GM19372 (cell line): Measurements from ENCODE around the gene CRB1.

Source experiments
- ATAC-seq: cut with Tn5 transposase; IDR thresholded peaks from one replicate; pipeline ENCODE4 v1.9.1; 2021; ENCODE audit warnings: mild to moderate bottlenecking, low read depth, moderate library complexity; ENCODE audit not compliant: unreplicated experiment

The CRB1 gene

DNA sequence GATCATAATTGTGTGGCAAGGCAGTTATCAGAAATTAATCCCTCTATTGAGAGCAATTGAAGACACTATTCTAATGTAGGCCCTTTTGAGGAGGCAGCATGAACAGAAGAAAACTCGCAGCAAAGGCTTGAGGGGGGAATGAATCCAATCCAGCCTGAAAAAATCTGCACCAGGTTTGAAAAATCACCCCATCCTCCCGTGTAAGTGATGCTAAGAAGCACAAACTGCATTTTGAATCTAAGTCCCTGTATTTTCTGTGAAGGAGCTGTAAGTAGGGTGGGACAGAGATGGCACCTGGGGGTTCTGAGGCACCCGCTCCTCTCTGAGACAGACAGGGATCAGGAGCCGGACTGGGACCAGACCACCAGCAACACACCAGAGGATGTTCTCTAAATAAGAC, at the start of gene CRB1:
CRB1 (plus strand) TSS at position 241 of the 400 bp plus-strand sequence. CDS start 161 bp downstream, outside the sequence.
- ATAC-seq = no peak

- no peak for ATAC-seq
Measured at GRCh38 chr1:197218857-197219256, 49.2 kb upstream of the CRB1 start.

DNA sequence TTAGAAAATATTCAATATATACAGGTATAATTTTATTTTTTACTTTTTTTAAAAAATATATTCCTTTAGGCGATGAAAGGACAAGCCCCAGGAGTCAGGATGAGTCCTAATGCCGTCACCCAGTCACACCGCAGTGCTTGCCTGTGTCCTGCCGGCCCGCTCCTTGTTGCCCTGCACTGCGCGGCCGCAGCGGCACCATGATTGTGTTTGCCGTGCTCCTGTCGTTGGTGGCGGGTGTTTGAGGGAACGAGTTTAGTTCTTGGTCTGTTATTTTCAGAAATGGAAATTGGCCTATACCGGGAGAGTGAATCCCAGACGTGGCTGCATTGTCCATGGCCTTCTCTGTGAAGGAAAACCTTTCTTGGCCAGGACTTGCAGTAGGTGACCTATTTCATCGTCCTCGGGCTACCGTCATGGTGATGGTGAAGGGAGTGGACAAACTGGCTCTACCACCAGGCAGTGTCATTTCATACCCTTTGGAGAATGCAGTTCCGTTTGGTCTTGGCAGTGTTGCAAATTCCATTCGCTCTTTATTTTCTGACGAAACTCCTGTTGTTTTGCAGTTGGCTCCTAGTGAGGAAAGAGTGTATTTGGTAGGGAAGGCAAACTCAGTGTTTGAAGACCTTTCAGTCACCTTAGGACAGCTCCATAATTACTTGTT, 45.9 kb upstream of the CRB1 start:
- no peak for ATAC-seq

DNA sequence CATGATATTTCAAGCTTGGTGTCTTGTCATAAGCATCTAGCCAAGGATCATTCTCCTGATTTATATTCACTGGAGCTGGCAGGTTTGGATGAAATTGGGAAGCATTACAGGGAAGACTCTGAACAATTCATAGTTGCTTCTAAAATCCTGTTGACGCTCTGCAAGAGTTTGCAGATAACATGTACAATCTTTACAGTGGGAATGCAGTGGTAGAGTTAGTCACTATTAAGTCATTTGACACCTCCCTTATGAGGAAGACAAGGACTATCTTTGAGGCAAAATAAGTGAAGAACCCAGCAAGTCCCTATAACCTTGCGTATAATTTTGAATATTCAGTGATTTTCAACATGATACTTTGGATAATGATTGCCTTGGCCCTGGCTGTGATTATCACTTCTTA, 45.3 kb upstream of the CRB1 start:
- ATAC-seq = no peak

DNA sequence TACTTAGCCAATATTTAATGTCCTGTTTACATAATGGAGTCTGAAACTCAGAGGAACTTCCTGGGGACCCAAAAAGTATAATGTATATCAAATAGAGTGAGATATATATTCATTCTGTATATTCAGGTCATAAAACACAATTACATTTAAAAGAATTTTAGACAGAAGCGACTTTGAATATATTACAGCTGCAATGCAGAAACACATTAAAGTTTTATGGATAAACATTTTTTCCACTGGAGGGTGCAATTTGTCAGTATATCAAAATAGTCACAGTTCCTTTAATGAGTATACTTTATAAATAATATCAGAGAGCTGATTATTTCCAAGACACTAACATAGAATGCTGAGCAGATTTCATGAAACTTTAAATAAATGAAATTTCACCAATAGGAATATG, 43.9 kb upstream of the CRB1 start:
- ATAC-seq = no peak

- ATAC-seq = no peak
Measured at GRCh38 chr1:197225611-197226010, 42.4 kb upstream of the CRB1 start.

- ATAC-seq = no peak
Measured at GRCh38 chr1:197234581-197234980, 33.5 kb upstream of the CRB1 start.

DNA sequence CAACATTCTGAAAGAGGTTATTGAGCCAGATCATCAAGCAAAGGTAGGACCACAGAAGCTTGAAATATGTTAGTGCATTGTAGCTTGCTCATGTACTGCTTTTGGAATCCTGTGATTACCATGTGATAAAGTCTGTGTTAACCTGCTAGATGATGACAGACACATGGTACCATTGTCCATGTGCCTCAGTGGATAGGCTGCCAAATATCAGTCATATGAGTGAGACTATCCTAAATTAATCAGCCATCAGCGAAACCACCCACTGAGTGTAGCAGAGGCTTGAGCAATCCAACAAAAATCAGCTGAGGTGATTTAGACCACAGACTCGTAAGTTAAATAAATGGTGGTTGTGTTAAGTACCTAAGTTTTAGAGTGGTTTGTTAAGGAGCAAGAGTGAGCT, 32.7 kb upstream of the CRB1 start:
- no peak for ATAC-seq

DNA sequence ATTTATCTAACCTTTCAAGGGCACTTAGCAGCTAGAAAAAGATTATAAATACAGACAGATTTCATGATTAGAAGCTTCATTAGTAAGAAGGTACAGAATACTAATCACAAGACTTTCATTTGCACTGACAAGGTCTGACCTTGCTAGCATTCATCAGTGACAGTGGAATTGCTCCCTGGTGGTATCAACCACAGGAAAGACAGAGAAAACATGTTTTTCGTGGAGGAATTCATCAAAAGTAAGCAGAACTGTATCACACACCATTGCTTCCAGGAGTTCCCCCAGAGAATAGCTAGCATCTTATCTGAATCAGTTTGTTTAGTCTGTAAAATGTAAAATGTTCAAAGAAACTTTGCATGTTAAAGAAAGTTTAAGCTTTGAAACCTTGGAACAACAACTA, 20.6 kb upstream of the CRB1 start:
- no peak for ATAC-seq

DNA sequence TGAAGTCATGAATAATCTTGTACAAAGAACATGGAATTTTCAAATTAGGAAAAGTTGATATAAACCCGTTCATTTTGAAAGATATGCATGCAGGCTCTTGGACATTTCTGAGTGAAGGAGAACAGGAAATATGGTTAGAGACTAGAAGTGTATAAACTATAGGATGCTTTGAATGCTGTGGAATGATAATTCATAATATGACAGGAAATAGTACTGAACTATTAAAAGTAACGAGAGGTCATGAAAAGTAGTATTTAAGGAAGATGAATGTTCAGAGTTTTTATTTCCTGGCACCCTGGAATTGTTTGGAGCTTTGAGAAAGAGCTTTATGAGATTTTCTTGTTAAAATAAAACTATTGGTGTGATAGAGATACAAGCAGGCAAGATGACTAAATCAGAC, 18.7 kb upstream of the CRB1 start:
- no peak for ATAC-seq

GRCh38 chr1:197250616-197251015, 17.4 kb upstream of the CRB1 start:
- no peak for ATAC-seq

GRCh38 chr1:197252973-197253372, 15.1 kb upstream of the CRB1 start:
- no peak for ATAC-seq

DNA sequence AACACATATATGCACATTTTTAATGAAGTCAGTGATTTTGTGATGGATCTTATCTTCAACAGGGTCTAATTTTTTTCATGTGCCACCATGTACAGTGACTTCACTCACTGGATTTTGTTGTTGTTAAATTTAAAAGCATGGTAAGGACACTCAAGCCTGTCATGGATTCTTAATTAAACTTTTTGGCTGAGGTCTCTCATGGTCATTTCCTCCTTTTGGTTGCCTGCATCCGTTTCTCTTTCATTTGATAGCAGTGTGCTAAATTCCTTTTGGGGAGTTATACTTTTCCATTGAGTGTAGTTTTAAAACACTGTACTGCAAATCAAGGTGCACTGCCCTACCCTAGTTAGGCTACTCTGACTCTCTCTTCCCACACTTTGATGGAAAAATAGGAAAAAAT, 13.2 kb upstream of the CRB1 start:
- no peak for ATAC-seq

GRCh38 chr1:197264936-197265567, 3.0 kb upstream of the CRB1 start:
- no peak for ATAC-seq

GRCh38 chr1:197269053-197269452, 1.0 kb downstream of the CRB1 start:
- no peak for ATAC-seq

GRCh38 chr1:197272791-197273190, 4.7 kb downstream of the CRB1 start:
- ATAC-seq = no peak

DNA sequence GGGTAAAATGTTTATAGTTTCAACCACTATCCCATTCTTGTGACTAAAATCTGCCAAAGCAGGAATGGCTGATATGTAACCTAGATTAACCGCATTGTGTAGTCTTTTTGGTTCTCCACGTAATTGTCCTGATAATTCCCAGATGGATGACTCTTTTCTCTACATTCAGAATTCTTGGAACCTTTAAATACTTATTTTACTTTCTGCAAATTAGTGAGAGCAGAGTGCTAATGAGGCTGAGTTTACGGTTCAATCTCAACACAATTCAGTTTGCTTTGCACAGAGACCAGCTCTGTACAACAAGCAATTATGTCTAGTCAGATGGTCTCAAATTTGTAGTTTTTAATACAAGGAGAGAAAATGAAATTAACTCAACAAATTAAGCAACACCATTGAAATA, 9.1 kb downstream of the CRB1 start:
- no peak for ATAC-seq

DNA sequence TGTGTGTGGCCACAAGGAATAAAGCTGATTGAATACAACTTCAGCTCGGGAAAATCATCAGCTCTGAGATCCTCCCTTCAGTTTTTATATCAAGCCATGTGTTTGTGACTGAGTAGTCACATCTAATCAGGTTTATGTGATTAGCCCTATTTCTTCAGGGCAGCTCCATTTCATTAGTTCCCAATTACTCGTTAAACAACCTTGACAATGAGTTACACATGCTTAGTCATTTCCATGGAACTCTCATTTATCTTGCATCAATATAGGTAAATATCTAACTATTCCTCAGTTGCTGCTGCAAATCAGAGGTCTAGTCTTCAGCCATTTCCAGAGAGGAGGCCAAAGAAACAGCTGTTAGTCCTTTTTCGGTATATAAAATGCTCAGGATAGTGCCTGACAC, 16.3 kb downstream of the CRB1 start:
- no peak for ATAC-seq

GRCh38 chr1:197284966-197285365, 16.9 kb downstream of the CRB1 start:
- no peak for ATAC-seq

DNA sequence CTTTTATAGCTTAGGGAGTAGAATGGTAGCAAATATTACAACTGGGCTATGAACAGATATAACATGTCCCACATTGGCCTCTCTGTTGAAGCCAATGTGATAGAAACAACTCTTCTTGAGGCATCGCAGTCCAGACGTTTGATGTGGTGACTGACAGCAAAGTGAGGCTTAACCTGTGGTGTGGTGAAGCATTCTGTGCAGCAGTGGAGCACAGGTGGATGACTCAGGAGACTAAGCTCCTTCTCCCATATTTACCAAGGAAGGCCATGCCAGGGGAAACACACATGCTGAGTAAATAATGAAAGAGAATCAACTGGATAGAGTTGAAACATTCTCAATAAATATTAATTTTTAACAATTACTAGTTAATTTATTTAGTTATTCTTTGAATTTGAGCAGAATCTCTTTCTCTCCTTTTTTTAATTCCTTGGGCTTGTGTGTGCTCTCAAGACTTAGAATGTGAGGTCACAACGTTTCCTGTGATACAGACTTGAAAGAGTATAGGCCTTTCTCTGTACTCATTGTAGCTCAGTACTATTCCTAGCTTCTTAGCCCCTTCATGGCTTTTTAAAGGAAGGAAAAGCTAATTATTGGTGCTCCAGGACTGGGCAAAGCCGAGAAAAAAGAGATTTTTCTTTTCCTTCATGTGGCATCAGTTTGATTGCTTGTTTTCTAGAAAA, 17.6 kb downstream of the CRB1 start:
- no peak for ATAC-seq

- no peak for ATAC-seq
Measured at GRCh38 chr1:197286634-197287033, 18.6 kb downstream of the CRB1 start.

DNA sequence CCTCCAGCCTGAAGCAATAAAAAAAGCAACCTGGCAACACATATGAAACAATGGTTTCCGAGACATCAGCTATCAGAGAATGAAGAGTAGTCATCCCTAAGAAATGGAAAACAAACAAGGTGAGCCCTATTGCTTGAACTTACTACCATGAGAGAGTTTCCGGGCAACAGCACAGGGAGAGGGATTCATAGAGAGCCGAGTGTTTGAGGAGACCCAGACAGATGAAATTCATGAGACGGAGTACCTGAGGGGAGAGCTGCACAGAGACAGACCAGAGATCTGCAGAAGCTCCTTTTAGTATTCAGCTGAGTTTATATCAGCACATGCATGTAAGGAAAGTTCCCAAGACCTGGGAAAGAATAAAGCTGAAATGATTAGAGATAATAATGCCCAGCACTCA, 19.8 kb downstream of the CRB1 start:
- ATAC-seq = no peak
